Vagina (tissue), 2 donors: ENCODE measurements around the gene USP50. TPM values are rescaled to one million over a fixed set of nuclear protein-coding genes. Genes with fewer than 3 reads are reported as not detected.

Experiments
- DNase-seq, 2 donors: peaks; one replicate each; pipeline ENCODE4 v3.0.0-alpha.2; 2017; ENCODE audit errors: extremely low spot score in 2 of 2
- H3K27ac ChIP-seq: fragments of 200-600 bp; sonication (generic); one replicate; pipeline ENCODE4 v1.5.1; 2019
- H3K27me3 ChIP-seq: fragments of 200-600 bp; sonication (generic); one replicate; pipeline ENCODE4 v1.5.1; 2019
- H3K36me3 ChIP-seq, 2 donors: fragments of 200-600 bp; sonication (generic); one replicate each; pipeline ENCODE4 v1.5.1; 2017 to 2019
- H3K4me1 ChIP-seq: fragments of 200-600 bp; sonication (generic); one replicate; pipeline ENCODE4 v1.5.1; 2019
- H3K4me3 ChIP-seq, 2 donors: fragments of 200-600 bp; sonication (generic); 1 replicate in 1 of 2; 2 replicates in 1 of 2; pipeline ENCODE4 v1.5.1; 2016 to 2019
- H3K9me3 ChIP-seq: fragments of 200-600 bp; sonication (generic); one replicate; pipeline ENCODE4 v1.5.1; 2019
- CTCF ChIP-seq, 3 experiments: fragments of 450-650 bp in 2 of 3; fragments of 200-600 bp in 1 of 3; sonication (generic) in 1 of 3; IDR thresholded peaks; one replicate each; pipeline ENCODE4 v1.5.1; 2017 to 2019; ENCODE audit warnings: antibody characterized with exemption in 3 of 3, mild to moderate bottlenecking in 2 of 3, moderate library complexity in 2 of 3
- POLR2A ChIP-seq, 2 donors: fragments of 450-650 bp; IDR thresholded peaks; one replicate each; pipeline ENCODE4 v1.6.1; 2017; ENCODE audit warnings: antibody characterized with exemption in 2 of 2, mild to moderate bottlenecking in 2 of 2, moderate library complexity in 2 of 2
- POLR2AphosphoS5 ChIP-seq, 2 donors: sonication (generic); formaldehyde crosslinking; IDR thresholded peaks; one replicate each; pipeline ENCODE4 v1.9.0; 2017; ENCODE audit warnings: antibody characterized with exemption in 2 of 2, mild to moderate bottlenecking in 2 of 2, low read depth in 1 of 2; ENCODE audit not compliant: insufficient read depth in 1 of 2
- intact Hi-C: fragments of 100-400 bp; cut with DNase I; formaldehyde crosslinking; loops from one replicate; pipeline ENCODE4 v1.15.1; 2023
- total RNA-seq: library from RNA; depleted of rRNA; stranded (reverse); fragments of >200 nt; gene quantifications from one replicate; pipeline ENCODE4 v1.2.3, GENCODE V29; 2016

Gene USP50
- total RNA-seq, 1 donor from 2014 or later, result not detected

- TF ChIP-seq POLR2A (IDR thresholded peaks at IDR 0.05), result no peak
- intact Hi-C loops, result no loop called here
- DNase-seq, result no peak
- H3K27ac ChIP-seq, result no peak overlapping the region
- H3K36me3 ChIP-seq, result no peaks in the 10 kb centered on the region
- no peaks in the 10 kb centered on the region for H3K27me3 ChIP-seq
- H3K4me1 ChIP-seq, result peaks cover 5% of the 10 kb centered on the region
- no peak overlapping the region for H3K4me3 ChIP-seq
- no peaks in the 10 kb centered on the region for H3K9me3 ChIP-seq
Observed at GRCh38 chr15:50542887-50543210, 3.6 kb downstream of the USP50 start.

GRCh38 chr15:50531766-50532165 is 14.7 kb downstream of the USP50 start:
- no peak for TF ChIP-seq POLR2A (IDR thresholded peaks at IDR 0.05)
- no peak for TF ChIP-seq CTCF (IDR thresholded peaks at IDR 0.05)
- no peak for TF ChIP-seq POLR2AphosphoS5 (IDR thresholded peaks at IDR 0.05; ENCODE audit: insufficient read depth in 1 of 2, low read depth in 1 of 2)
- Histone ChIP-seq H3K4me1 (no peaks in the 10 kb centered on the region), H3K27ac (no peak overlapping the region), H3K27me3 (no peaks in the 10 kb centered on the region), H3K36me3 (no peaks in the 10 kb centered on the region), H3K4me3 (no peak overlapping the region), H3K9me3 (no peaks in the 10 kb centered on the region)
- intact Hi-C loops, result no loop called here
- no peak for DNase-seq

GRCh38 chr15:50531163-50531562 is 15.3 kb downstream of the USP50 start:
- no peak overlapping the region for H3K4me3 ChIP-seq
- no peaks in the 10 kb centered on the region for H3K27me3 ChIP-seq
- no peak overlapping the region for H3K27ac ChIP-seq
- H3K36me3 ChIP-seq, result no peaks in the 10 kb centered on the region
- H3K4me1 ChIP-seq, result no peaks in the 10 kb centered on the region
- TF ChIP-seq POLR2AphosphoS5 (IDR thresholded peaks at IDR 0.05; ENCODE audit: insufficient read depth in 1 of 2, low read depth in 1 of 2) (no peak), CTCF (IDR thresholded peaks at IDR 0.05) (no peak), POLR2A (IDR thresholded peaks at IDR 0.05) (no peak)
- intact Hi-C loops, result no loop called here
- no peaks in the 10 kb centered on the region for H3K9me3 ChIP-seq
- no peak for DNase-seq

GRCh38 chr15:50523851-50524251 is 22.6 kb downstream of the USP50 start:
- Histone ChIP-seq H3K4me3 (no peak overlapping the region), H3K9me3 (no peaks in the 10 kb centered on the region), H3K36me3 (no peaks in the 10 kb centered on the region), H3K4me1 (no peaks in the 10 kb centered on the region), H3K27ac (no peak overlapping the region), H3K27me3 (no peaks in the 10 kb centered on the region)
- TF ChIP-seq POLR2A (IDR thresholded peaks at IDR 0.05) (no peak), CTCF (IDR thresholded peaks at IDR 0.05) (no peak), POLR2AphosphoS5 (IDR thresholded peaks at IDR 0.05; ENCODE audit: insufficient read depth in 1 of 2, low read depth in 1 of 2) (no peak)
- DNase-seq, result no peak
- intact Hi-C loops, result no loop called here

- H3K9me3 ChIP-seq, result no peaks in the 10 kb centered on the region
- TF ChIP-seq POLR2AphosphoS5 (IDR thresholded peaks at IDR 0.05; ENCODE audit: insufficient read depth in 1 of 2, low read depth in 1 of 2) (no peak), CTCF (IDR thresholded peaks at IDR 0.05) (no peak), POLR2A (IDR thresholded peaks at IDR 0.05) (no peak)
- H3K27ac ChIP-seq, result no peak overlapping the region
- no peaks in the 10 kb centered on the region for H3K36me3 ChIP-seq
- no peak for DNase-seq
- H3K27me3 ChIP-seq, result no peaks in the 10 kb centered on the region
- H3K4me3 ChIP-seq, result no peak overlapping the region
- intact Hi-C loops, result no loop called here
- H3K4me1 ChIP-seq, result no peaks in the 10 kb centered on the region
Observed at GRCh38 chr15:50519740-50520425, 26.6 kb downstream of the USP50 start.
